SK-N-MC (cell line): ENCODE results near the gene VAPA.

Experiments used
- EZH2 ChIP-seq: fragments of 200-600 bp; sonication (generic); IDR thresholded peaks from one replicate; pipeline ENCODE4 v1.6.1; 2017; ENCODE audit warnings: antibody characterized with exemption
- FOXP2 ChIP-seq: optimal IDR thresholded peaks from 2 replicates; pipeline ENCODE3; 2011; ENCODE audit warnings: mild to moderate bottlenecking, moderate library complexity; ENCODE audit not compliant: insufficient read depth; ENCODE audit errors: extremely low read length, control extremely low read depth
- POLR2AphosphoS5 ChIP-seq: IDR thresholded peaks from 2 replicates; pipeline ENCODE4 v1.6.1; 2012; ENCODE audit warnings: mild to moderate bottlenecking, low read depth, low read length, borderline replicate concordance

DNA sequence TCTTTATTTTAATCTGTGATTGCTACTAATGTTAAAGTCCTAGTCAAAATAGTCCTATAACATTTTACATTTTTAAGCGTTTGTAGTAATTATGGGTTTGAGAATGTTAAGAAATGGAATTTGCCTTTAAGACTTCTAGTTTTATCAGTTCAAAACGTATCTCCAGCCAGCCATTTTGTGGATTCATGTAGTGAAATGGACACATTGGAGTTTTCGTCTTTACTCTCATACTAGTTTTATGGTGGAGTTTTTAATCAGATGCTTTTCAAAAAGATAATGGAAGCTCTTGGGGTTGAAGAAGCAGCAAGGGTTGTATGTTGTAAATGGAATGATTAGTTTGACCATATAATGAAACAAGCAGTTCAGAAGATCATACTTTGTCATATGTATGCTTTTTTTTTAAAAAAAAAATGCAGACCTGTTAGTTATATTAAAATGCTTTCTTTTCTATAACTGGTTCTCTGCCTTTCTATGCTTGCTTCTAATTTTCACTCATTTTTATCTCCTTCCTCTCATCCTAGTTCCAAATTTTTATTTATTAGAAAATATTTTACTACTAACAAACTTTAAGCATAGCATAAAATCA, 16.6 kb downstream of the VAPA start:
- TF ChIP-seq FOXP2 = no peak
- no peak for TF ChIP-seq EZH2
- TF ChIP-seq POLR2AphosphoS5 = no peak
